Measurements from ENCODE around the gene GIGYF1. TPM values are rescaled to one million over a fixed set of nuclear protein-coding genes. Genes with fewer than 3 reads are reported as not detected.
"Not testable (repeated sequence)": the region's sequence is repeated elsewhere in the genome, so short reads cannot be mapped to it uniquely, and the experiment has no call there.

GIGYF1 gene
- total RNA-seq, 2 donors from 2014 or later, result 47.2 to 58.4 TPM

GRCh38 chr7:100719523-100720278 lies 25.7 kb upstream of the GIGYF1 start:
- Mint-ChIP-seq H3K9me3 (no peaks in the 10 kb centered on the region), H3K27ac (no peak overlapping the region), H3K36me3 (peaks cover 0 to 13% of the 10 kb centered on the region in 2 donors)
- no peak for ATAC-seq
- no peak for DNase-seq (ENCODE audit: low spot score in 2 of 2)

- H3K9me3 Mint-ChIP-seq, result not testable (repeated sequence)
Observed at GRCh38 chr7:100717073-100717472, 23.0 kb upstream of the GIGYF1 start.

GRCh38 chr7:100714725-100715124 lies 20.7 kb upstream of the GIGYF1 start:
- ATAC-seq, result no peak
- Mint-ChIP-seq H3K9me3 (no peaks in the 10 kb centered on the region), H3K36me3 (peaks cover 0 to 11% of the 10 kb centered on the region in 2 donors), H3K27ac (no peak overlapping the region)
- peak in 1 of 2 donors; percentile 0 for DNase-seq (ENCODE audit: low spot score in 2 of 2)

More at GRCh38 chr7:100717073-100717472, 23.0 kb upstream of the GIGYF1 start:
- H3K27ac Mint-ChIP-seq; ATAC-seq; DNase-seq (ENCODE audit: low spot score in 2 of 2): not testable (repeated sequence)
- H3K36me3 Mint-ChIP-seq, result peaks cover 0 to 13% of the 10 kb centered on the region in 2 donors

- DNase-seq (ENCODE audit: low spot score in 2 of 2), result peak in 1 of 2 donors; percentile 1
- Mint-ChIP-seq H3K27ac (no peak overlapping the region), H3K9me3 (no peaks in the 10 kb centered on the region), H3K36me3 (peaks cover 13 to 16% of the 10 kb centered on the region in 2 donors)
- no peak for ATAC-seq
Observed at GRCh38 chr7:100711369-100711768, 17.3 kb upstream of the GIGYF1 start.

- Mint-ChIP-seq H3K9me3 (no peaks in the 10 kb centered on the region), H3K36me3 (peaks cover 20 to 22% of the 10 kb centered on the region in 2 donors), H3K27ac (no peak overlapping the region)
- DNase-seq (ENCODE audit: low spot score in 2 of 2), result peak in 1 of 2 donors; percentile 0
- no peak for ATAC-seq
Observed at GRCh38 chr7:100710452-100710851, 16.4 kb upstream of the GIGYF1 start.

- no peak overlapping the region for H3K27ac Mint-ChIP-seq
- H3K36me3 Mint-ChIP-seq, result peaks cover 20 to 22% of the 10 kb centered on the region in 2 donors
- no peak for DNase-seq (ENCODE audit: low spot score in 2 of 2)
- H3K9me3 Mint-ChIP-seq, result no peaks in the 10 kb centered on the region
- no peak for ATAC-seq
Observed at GRCh38 chr7:100708395-100708794, 14.3 kb upstream of the GIGYF1 start.

GRCh38 chr7:100706672-100707311 lies 12.7 kb upstream of the GIGYF1 start:
- H3K9me3 Mint-ChIP-seq, result no peaks in the 10 kb centered on the region
- ATAC-seq, result no peak
- peak overlapping the region; percentile 97 to 98 for H3K27ac Mint-ChIP-seq
- no peak for DNase-seq (ENCODE audit: low spot score in 2 of 2)
- H3K36me3 Mint-ChIP-seq, result peaks cover 20 to 22% of the 10 kb centered on the region in 2 donors

- Mint-ChIP-seq H3K27ac (peak within 1 kb of the TSS; percentile 97 to 98), H3K36me3 (peaks cover 20 to 22% of the 10 kb centered on the region in 2 donors), H3K9me3 (no peaks in the 10 kb centered on the region)
- peak; percentile 97 to 99 for ATAC-seq
- peak; percentile 99 for DNase-seq (ENCODE audit: low spot score in 2 of 2)
Observed at GRCh38 chr7:100705753-100706671, 12.0 kb upstream of the GIGYF1 start, which contains the start of gene POP7. POP7 (plus strand) TSS chr7:100706121; CDS start chr7:100706831, 710 bp downstream.

- H3K36me3 Mint-ChIP-seq, result peaks cover 20 to 22% of the 10 kb centered on the region in 2 donors
- peak overlapping the region; percentile 97 to 98 for H3K27ac Mint-ChIP-seq
- no peaks in the 10 kb centered on the region for H3K9me3 Mint-ChIP-seq
- peak; percentile 84 to 93 for DNase-seq (ENCODE audit: low spot score in 2 of 2)
- peak; percentile 65 for ATAC-seq
Observed at GRCh38 chr7:100705320-100705752, 11.3 kb upstream of the GIGYF1 start.

GRCh38 chr7:100701089-100701488 lies 7.0 kb upstream of the GIGYF1 start:
- not testable (repeated sequence) for DNase-seq (ENCODE audit: low spot score in 2 of 2); H3K9me3 Mint-ChIP-seq; ATAC-seq; H3K36me3 Mint-ChIP-seq; H3K27ac Mint-ChIP-seq

- no peaks in the 10 kb centered on the region for H3K36me3 Mint-ChIP-seq
- DNase-seq (ENCODE audit: low spot score in 2 of 2) (no peak), ATAC-seq (no peak)
- H3K27ac Mint-ChIP-seq, result no peak overlapping the region
- H3K9me3 Mint-ChIP-seq, result no peaks in the 10 kb centered on the region
Observed at GRCh38 chr7:100699018-100699417, 5.0 kb upstream of the GIGYF1 start.

GRCh38 chr7:100696123-100696521 lies 2.1 kb upstream of the GIGYF1 start:
- Mint-ChIP-seq H3K9me3 (no peaks in the 10 kb centered on the region), H3K36me3 (peaks cover 10 to 14% of the 10 kb centered on the region in 2 donors), H3K27ac (peak overlapping the region in 1 of 2 donors; percentile 64)
- DNase-seq (ENCODE audit: low spot score in 2 of 2) (no peak), ATAC-seq (no peak)

- peaks cover 10 to 14% of the 10 kb centered on the region in 2 donors for H3K36me3 Mint-ChIP-seq
- DNase-seq (ENCODE audit: low spot score in 2 of 2) (no peak), ATAC-seq (peak; percentile 42 to 58)
- no peaks in the 10 kb centered on the region for H3K9me3 Mint-ChIP-seq
- H3K27ac Mint-ChIP-seq, result peak overlapping the region; percentile 93 to 99
Observed at GRCh38 chr7:100693312-100694097, 545 bp downstream of the GIGYF1 start.

- DNase-seq (ENCODE audit: low spot score in 2 of 2) (no peak), ATAC-seq (no peak)
- peak overlapping the region; percentile 93 to 99 for H3K27ac Mint-ChIP-seq
- H3K36me3 Mint-ChIP-seq, result peaks cover 10 to 14% of the 10 kb centered on the region in 2 donors
- H3K9me3 Mint-ChIP-seq, result no peaks in the 10 kb centered on the region
Observed at GRCh38 chr7:100692578-100692961, 1.5 kb downstream of the GIGYF1 start.

GRCh38 chr7:100691676-100692577 lies 2.1 kb downstream of the GIGYF1 start:
- peak overlapping the region; percentile 26 to 93 for H3K27ac Mint-ChIP-seq

More at GRCh38 chr7:100691676-100692577, 2.1 kb downstream of the GIGYF1 start:
- ATAC-seq (peak; percentile 75), DNase-seq (ENCODE audit: low spot score in 2 of 2) (peak in 1 of 2 donors; percentile 92)
- no peaks in the 10 kb centered on the region for H3K9me3 Mint-ChIP-seq
- H3K36me3 Mint-ChIP-seq, result peaks cover 10 to 14% of the 10 kb centered on the region in 2 donors
